ENCODE measurements around the gene HACD4.

The HACD4 gene

DNA sequence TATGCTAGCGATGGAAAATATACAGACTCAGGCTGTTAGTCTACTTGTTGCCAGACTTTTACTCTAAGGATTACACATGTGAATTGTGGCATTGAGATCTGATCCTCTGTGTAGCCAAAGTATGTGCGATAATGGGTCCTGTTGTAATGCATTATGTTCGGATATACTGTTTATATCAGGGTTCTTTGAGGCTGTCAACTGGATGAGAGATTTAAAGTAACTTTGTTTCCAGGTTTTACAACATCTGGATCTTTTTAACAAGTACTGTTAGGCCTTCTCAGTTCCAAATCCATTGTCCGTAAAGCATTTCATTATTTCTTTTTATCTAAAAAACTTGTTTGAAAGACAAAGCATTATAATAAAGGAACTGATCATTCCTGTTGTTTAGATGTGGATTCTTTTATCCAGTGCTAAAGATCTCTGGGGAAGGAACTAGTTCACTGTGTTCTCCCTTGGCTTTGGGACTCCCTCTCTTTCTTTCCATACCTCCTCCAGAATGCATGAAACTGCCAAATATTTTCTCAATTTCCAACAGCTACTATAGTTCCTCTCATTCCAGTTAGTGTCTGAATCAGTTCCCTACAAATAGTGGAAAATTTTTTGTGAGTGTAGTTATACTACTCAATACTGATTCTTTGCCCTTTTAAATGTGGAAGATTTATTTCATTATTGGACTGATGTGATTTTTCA, 68.8 kb downstream of the HACD4 start:
- no peak for DNase-seq

DNA sequence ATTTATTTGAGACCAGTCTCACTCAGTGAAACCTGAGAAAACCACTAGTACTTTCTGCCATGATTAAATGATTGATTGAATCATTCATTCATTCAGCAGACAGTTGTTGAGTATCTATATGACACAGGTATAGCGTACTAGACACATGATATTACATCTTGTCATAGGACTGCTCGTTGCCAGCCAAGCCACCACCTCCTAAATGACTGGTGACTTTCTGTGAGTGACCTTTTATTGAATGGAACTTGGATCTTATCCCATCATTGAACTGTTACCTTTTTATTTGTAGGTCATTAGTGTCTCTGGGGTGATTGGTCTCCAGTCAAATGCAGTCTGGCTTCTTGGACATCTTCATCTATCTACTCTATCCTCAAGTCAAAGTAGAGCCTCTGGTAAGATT, 80.7 kb downstream of the HACD4 start:
- no peak for DNase-seq

Measured in midbrain (tissue), 1 donor.